GM19238 (cell line): ENCODE data around the gene PPP2R5C.

Source experiments
- DNase-seq: peaks from one replicate; pipeline ENCODE4 v3.0.0; 2011; ENCODE audit warnings: low spot score; ENCODE audit not compliant: insufficient read length

PPP2R5C gene

GRCh38 chr14:101915871-101916815 is 154.6 kb downstream of the PPP2R5C start:
- no peak for DNase-seq

DNA sequence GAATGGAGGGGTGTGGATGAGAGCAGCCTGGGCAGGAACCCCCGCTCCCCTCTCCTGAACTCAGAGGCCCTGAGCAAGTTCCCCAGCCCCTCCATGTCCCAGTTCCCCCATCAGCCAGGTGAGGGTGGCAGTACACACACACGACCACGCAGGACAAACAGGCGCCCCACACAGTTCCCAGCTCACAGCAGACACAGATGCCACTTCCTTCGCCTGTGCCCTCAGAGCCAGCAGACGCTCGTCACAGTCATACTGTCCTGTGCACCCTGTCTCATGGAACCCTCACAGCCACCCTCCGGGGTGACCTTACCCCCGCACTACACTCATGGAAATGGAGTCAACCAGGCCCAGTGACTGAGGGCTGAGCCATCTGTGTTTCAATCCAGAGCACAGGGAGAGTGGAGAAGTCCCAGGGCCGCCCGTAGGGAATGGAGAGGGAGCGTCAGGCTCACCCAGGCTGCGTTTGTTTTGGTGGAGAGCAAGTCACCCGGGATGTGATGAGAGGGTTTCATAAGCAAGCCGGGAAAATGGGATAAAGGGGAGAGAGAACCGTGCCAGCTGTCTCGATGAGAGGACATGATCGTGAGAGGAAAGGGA is 155.4 kb downstream of the PPP2R5C start:
- DNase-seq = no peak

GRCh38 chr14:101917413-101918017 is 156.0 kb downstream of the PPP2R5C start:
- no peak for DNase-seq

GRCh38 chr14:101918065-101918989 is 156.8 kb downstream of the PPP2R5C start:
- peak; percentile 53 for DNase-seq

GRCh38 chr14:101920271-101920670 is 158.8 kb downstream of the PPP2R5C start:
- DNase-seq = no peak

- no peak for DNase-seq
Observed at GRCh38 chr14:101922866-101923265, 161.4 kb downstream of the PPP2R5C start.

DNA sequence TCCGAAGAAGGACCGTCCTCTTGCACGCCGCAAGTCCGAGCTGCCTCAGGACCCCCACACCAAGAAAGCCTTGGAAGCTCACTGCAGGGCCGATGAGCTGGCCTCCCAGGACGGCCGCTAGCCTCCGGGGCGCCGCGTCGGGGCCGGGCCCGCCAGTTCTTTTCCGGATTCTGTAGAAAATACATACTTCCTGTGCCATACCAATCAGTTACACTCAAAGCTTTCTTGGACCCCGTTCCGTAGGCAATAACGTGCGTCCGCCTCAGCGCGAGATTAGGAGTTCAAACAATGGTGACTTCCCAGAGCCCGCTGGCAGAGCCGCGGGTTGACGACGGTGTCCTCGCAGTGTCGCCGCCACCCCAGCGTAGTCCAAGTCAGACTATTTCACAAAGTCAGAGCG is 163.6 kb downstream of the PPP2R5C start:
- DNase-seq = no peak

DNA sequence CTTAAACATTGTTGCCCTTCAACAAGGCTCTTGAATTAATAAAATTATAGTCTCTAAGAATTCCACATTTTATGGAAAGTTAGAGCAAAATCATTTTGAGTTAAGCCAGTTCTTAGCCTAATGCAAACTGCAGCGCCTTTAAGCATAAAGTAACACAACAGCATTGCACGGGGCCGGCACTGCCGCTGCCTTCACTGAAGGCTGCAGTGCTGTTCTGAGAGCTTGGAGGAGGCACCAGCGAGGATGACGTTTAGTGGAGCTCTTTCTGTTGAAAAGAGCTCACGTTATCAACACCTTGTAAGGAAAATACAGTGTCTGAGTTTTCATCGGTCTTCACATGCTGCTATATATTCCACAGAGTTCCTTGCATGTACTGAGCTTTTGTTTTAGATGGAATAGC is 164.6 kb downstream of the PPP2R5C start:
- no peak for DNase-seq

DNA sequence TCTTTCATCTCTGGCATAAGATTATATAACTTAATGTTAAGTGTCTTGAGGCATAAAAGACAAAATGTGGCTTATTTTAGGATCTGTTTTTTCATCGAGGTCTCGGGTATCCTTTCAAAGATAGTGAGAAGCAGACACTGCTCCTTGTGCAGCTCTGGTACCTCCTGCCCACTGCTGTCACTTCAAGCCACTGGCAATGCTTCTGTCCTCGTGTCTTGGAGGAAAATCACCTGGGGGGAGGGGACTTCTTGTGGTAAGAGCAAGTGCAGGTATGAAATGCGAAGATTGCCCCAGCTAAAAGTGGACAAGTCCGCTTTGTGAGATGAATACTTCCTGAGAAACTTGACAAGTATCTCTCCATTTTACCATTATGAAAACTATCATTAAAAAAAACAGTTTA is 165.1 kb downstream of the PPP2R5C start:
- no peak for DNase-seq

DNA sequence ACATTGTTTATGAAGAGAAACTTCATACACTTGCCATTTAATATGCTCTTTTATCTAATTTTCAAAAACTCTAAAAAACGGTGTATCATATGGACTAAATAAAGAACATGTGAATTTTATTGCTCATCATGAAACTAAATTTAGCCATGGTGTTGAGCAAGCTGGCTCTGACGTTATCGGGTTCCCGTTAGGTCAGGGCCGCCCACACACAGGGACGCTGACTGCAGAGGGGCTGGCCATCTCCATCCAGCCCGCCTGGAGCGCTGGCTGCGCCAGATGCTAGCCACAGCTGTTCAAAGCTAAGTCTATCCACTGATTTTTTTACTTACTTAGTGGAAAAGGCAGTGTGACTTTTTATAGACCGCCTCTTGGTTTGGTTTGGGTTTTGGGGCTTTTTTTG is 166.3 kb downstream of the PPP2R5C start:
- no peak for DNase-seq

- DNase-seq = no peak
Observed at GRCh38 chr14:101928415-101928841, 166.9 kb downstream of the PPP2R5C start.

DNA sequence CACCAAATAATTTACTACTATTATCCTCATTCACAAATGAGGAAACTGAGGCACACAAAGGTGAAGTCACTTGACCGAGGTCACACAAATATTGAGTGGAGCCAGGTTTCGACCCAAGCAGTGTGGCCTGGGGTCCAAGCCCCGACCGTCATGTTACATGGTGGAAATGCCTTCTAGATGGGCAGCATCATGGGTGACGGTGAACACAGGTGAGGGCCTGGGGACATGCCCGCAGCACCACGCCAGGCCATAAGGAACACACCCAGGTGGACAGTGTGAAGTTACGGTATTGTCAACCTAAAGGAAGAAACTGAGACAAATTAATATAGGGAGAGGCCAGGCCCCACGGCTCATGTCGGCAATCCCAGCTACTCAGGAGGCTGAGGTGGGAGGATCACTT is 167.6 kb downstream of the PPP2R5C start:
- DNase-seq = no peak

DNA sequence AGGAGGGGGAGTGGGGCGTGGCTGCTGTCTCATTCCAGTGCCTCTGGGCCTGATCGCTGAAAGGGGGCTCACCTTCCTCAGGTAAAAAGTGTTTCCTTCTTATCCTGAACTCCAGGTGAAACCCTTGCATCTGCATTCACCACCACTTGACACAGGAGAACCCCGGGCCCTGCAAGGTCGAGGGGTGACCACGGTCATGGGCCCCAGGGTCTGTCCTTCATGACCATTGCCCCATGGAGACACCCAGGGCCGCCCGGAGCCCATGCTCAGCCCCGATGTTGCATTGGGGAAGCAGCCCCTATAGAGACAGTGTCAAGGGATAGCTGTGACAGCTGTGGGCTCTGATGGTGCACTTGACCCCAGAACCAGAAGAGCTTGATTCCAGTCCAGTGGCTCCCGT is 168.4 kb downstream of the PPP2R5C start:
- DNase-seq = no peak

- DNase-seq = no peak
Observed at GRCh38 chr14:101932673-101933072, 171.2 kb downstream of the PPP2R5C start.

- DNase-seq = no peak
Observed at GRCh38 chr14:101933209-101933608, 171.7 kb downstream of the PPP2R5C start.

GRCh38 chr14:101934601-101935150 is 173.2 kb downstream of the PPP2R5C start:
- no peak for DNase-seq

DNA sequence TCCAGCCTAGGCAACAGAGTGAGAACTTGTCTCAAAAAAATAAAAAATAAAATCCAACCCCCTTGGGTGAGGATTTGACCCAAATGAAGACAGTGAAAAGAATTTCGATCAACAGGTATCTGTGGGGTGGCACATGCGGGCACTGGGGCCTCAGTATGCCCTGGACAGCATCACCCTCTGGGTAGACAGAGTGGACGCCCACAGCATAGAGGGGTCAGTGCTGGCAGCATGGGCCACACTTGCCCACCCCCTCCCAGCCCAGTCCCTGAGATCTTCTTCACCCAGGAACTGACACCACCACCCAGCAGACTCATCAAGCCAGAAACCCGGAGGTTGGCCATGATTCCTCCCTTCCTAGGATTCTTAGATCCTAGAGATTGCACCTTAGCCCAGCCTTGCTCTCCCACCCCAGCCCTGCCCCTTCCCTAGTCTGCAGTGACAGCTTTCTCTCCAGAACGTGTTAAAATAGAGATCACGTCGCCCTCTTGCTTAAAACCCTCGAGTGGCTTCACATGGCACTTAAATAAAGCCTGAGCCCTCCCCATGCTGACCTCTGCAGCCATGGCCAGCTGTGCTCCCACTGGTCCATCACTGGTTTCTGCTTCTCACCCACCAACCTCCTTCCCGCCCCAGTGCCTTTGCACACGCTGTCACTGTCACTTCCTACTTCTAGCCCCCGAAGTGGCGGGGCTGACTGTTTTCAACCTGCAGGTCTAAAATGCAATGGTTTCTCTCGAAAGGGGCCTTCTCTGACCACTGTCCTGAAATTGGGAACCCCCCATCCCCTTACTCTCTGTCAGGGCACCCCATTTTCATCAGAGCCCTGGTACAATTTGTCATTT is 176.6 kb downstream of the PPP2R5C start:
- no peak for DNase-seq

DNA sequence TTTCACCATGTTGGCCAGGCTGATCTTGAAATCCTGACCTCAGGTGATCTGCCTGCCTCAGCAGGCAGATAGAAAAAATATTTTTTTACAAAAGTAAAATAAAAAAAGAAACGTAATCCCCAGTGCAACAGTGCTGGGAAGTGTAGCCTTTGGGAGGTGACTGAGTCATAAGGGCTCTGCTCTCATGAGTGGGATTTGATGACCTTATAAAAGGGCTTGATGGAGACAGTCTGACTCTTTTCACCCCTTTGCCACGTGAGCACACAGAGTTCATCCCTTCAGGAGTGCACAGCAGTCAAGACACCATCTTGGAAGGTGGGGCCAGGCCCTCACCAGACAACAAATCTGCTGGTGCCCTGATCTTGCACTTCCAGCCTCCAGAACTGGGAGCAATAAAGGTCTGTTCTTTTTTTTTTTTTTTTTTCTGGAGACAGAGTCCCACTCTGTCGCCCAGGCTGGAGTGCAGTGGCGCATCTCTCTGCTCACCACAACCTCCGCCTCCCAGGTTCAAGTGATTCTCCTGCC is 178.2 kb downstream of the PPP2R5C start:
- no peak for DNase-seq

- DNase-seq = no peak
Observed at GRCh38 chr14:101944451-101944850, 182.9 kb downstream of the PPP2R5C start.

DNA sequence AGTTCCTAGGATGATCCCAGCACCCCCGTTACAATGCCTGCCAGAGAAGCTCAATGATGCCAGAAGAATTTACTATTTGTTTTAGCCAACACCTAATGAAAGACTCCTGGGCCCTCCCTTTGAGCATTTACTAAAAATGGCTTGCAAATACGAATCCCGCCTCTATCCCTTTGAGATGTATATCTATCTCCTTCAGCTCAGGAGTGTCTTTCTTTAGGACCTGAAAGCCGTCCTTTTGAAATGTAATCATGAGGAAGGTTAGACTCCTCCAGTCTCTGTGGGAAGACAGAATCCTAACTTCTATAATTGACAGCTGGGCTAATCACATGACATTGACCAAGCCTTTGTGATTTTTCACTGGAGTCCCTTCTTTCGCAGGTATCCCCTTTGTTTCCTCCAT is 183.7 kb downstream of the PPP2R5C start:
- no peak for DNase-seq
